ENCODE measurements around the gene LRRK2. TPM values are rescaled to one million over a fixed set of nuclear protein-coding genes. Genes with fewer than 3 reads are reported as not detected.

The LRRK2 gene
- total and polyA plus RNA-seq, 3 experiments from 2014 or later = 0.31 TPM; not detected in 1

- Histone ChIP-seq H3K36me3 (ENCODE audit: insufficient read depth, low read length) (no peaks in the 10 kb centered on the region), H3K9me3 (ENCODE audit: low read length) (no peaks in the 10 kb centered on the region), H3K4me1 (ENCODE audit: insufficient read depth, low read length) (no peaks in the 10 kb centered on the region), H3K4me3 (ENCODE audit: low read length) (no peak overlapping the region), H3K27ac (ENCODE audit: low read depth, low read length) (no peak overlapping the region), H3K27me3 (ENCODE audit: insufficient read depth, low read length, poor library complexity, severe bottlenecking) (no peaks in the 10 kb centered on the region)
- POLR2A ChIA-PET = no interaction called here
- Mint-ChIP-seq H3K4me1 (no peaks in the 10 kb centered on the region), H3K4me3 (no peak overlapping the region), H3K27ac (no peak overlapping the region), H3K9me3 (peaks cover 0 to 9% (median 0%) of the 10 kb centered on the region in 5 donors), H3K36me3 (no peaks in the 10 kb centered on the region), H3K27me3 (no peaks in the 10 kb centered on the region)
- CTCF ChIA-PET = no interaction called here
- no peak for DNase-seq
Observed at GRCh38 chr12:40325349-40325960, 100.7 kb downstream of the LRRK2 start.

GRCh38 chr12:40327535-40327934 lies 102.7 kb downstream of the LRRK2 start:
- Mint-ChIP-seq H3K27ac (no peak overlapping the region), H3K4me1 (no peaks in the 10 kb centered on the region), H3K9me3 (peaks cover 0 to 16% (median 4%) of the 10 kb centered on the region in 5 donors), H3K4me3 (no peak overlapping the region), H3K27me3 (peaks cover 0 to 1% of the 10 kb centered on the region in 2 donors), H3K36me3 (no peaks in the 10 kb centered on the region)
- Histone ChIP-seq H3K4me3 (ENCODE audit: low read length) (no peak overlapping the region), H3K27me3 (ENCODE audit: insufficient read depth, low read length, poor library complexity, severe bottlenecking) (no peaks in the 10 kb centered on the region), H3K4me1 (ENCODE audit: insufficient read depth, low read length) (no peaks in the 10 kb centered on the region), H3K36me3 (ENCODE audit: insufficient read depth, low read length) (no peaks in the 10 kb centered on the region), H3K27ac (ENCODE audit: low read depth, low read length) (no peak overlapping the region), H3K9me3 (ENCODE audit: low read length) (no peaks in the 10 kb centered on the region)
- ChIA-PET POLR2A (no interaction called here), CTCF (no interaction called here)
- DNase-seq = no peak

- peaks cover 0 to 3% of the 10 kb centered on the region in 2 donors for H3K27me3 Mint-ChIP-seq
- POLR2A ChIA-PET = no interaction called here
- no peak overlapping the region for H3K27ac Mint-ChIP-seq
- H3K36me3 Mint-ChIP-seq = no peaks in the 10 kb centered on the region
- H3K4me3 Mint-ChIP-seq = no peak overlapping the region
- H3K9me3 ChIP-seq (ENCODE audit: low read length) = no peaks in the 10 kb centered on the region
- no peak overlapping the region for H3K27ac ChIP-seq (ENCODE audit: low read depth, low read length)
- H3K9me3 Mint-ChIP-seq = peaks cover 0 to 16% (median 4%) of the 10 kb centered on the region in 5 donors
- no peaks in the 10 kb centered on the region for H3K36me3 ChIP-seq (ENCODE audit: insufficient read depth, low read length)
- no peak overlapping the region for H3K4me3 ChIP-seq (ENCODE audit: low read length)
- H3K4me1 Mint-ChIP-seq = no peaks in the 10 kb centered on the region
- DNase-seq = no peak
- no peaks in the 10 kb centered on the region for H3K4me1 ChIP-seq (ENCODE audit: insufficient read depth, low read length)
- H3K27me3 ChIP-seq (ENCODE audit: insufficient read depth, low read length, poor library complexity, severe bottlenecking) = no peaks in the 10 kb centered on the region
- CTCF ChIA-PET = no interaction called here
Observed at GRCh38 chr12:40330180-40330579, 105.4 kb downstream of the LRRK2 start.

- Histone ChIP-seq H3K4me3 (ENCODE audit: low read length) (no peak overlapping the region), H3K4me1 (ENCODE audit: insufficient read depth, low read length) (no peaks in the 10 kb centered on the region), H3K27me3 (ENCODE audit: insufficient read depth, low read length, poor library complexity, severe bottlenecking) (no peaks in the 10 kb centered on the region), H3K27ac (ENCODE audit: low read depth, low read length) (no peak overlapping the region), H3K36me3 (ENCODE audit: insufficient read depth, low read length) (no peaks in the 10 kb centered on the region), H3K9me3 (ENCODE audit: low read length) (no peaks in the 10 kb centered on the region)
- Mint-ChIP-seq H3K4me3 (no peak overlapping the region), H3K4me1 (no peaks in the 10 kb centered on the region), H3K36me3 (no peaks in the 10 kb centered on the region), H3K9me3 (peaks cover 0 to 16% (median 4%) of the 10 kb centered on the region in 5 donors), H3K27me3 (peaks cover 0 to 3% of the 10 kb centered on the region in 2 donors), H3K27ac (no peak overlapping the region)
- CTCF ChIA-PET = no interaction called here
- no peak for DNase-seq
- POLR2A ChIA-PET = no interaction called here
Observed at GRCh38 chr12:40331886-40332285, 107.1 kb downstream of the LRRK2 start.

- ChIA-PET POLR2A (no interaction called here), CTCF (interaction anchor here (1.8 kb wide), 1 partner anchor 14 kb away, joined by 5 read pairs; no protein-coding TSS in a partner anchor)
- Mint-ChIP-seq H3K9me3 (peaks cover under 1 to 4% (median 2%) of the 10 kb centered on the region in 5 donors), H3K4me3 (no peak overlapping the region), H3K36me3 (no peaks in the 10 kb centered on the region), H3K27me3 (peaks cover 0 to 2% of the 10 kb centered on the region in 2 donors), H3K4me1 (no peaks in the 10 kb centered on the region), H3K27ac (no peak overlapping the region)
- Histone ChIP-seq H3K4me1 (ENCODE audit: insufficient read depth, low read length) (no peaks in the 10 kb centered on the region), H3K9me3 (ENCODE audit: low read length) (no peaks in the 10 kb centered on the region), H3K27ac (ENCODE audit: low read depth, low read length) (no peak overlapping the region), H3K4me3 (ENCODE audit: low read length) (no peak overlapping the region), H3K27me3 (ENCODE audit: insufficient read depth, low read length, poor library complexity, severe bottlenecking) (no peaks in the 10 kb centered on the region), H3K36me3 (ENCODE audit: insufficient read depth, low read length) (no peaks in the 10 kb centered on the region)
- DNase-seq = no peak
Observed at GRCh38 chr12:40335991-40336390, 111.2 kb downstream of the LRRK2 start.

GRCh38 chr12:40336573-40337199 lies 111.9 kb downstream of the LRRK2 start:
- no peak overlapping the region for H3K27ac Mint-ChIP-seq
- H3K4me1 Mint-ChIP-seq = no peaks in the 10 kb centered on the region
- no peaks in the 10 kb centered on the region for H3K9me3 ChIP-seq (ENCODE audit: low read length)
- no peak overlapping the region for H3K27ac ChIP-seq (ENCODE audit: low read depth, low read length)
- no peaks in the 10 kb centered on the region for H3K27me3 ChIP-seq (ENCODE audit: insufficient read depth, low read length, poor library complexity, severe bottlenecking)
- peaks cover 0 to 2% of the 10 kb centered on the region in 2 donors for H3K27me3 Mint-ChIP-seq
- CTCF ChIA-PET = interaction anchor here (1.8 kb wide), 1 partner anchor 13 kb away, joined by 5 read pairs; no protein-coding TSS in a partner anchor
- no peaks in the 10 kb centered on the region for H3K36me3 Mint-ChIP-seq
- DNase-seq = no peak
- H3K4me1 ChIP-seq (ENCODE audit: insufficient read depth, low read length) = no peaks in the 10 kb centered on the region
- peaks cover 0 to 3% (median 0%) of the 10 kb centered on the region in 5 donors for H3K9me3 Mint-ChIP-seq
- POLR2A ChIA-PET = no interaction called here
- no peak overlapping the region for H3K4me3 Mint-ChIP-seq
- no peaks in the 10 kb centered on the region for H3K36me3 ChIP-seq (ENCODE audit: insufficient read depth, low read length)
- H3K4me3 ChIP-seq (ENCODE audit: low read length) = no peak overlapping the region

- peaks cover 0 to 2% of the 10 kb centered on the region in 2 donors for H3K27me3 Mint-ChIP-seq
- ChIA-PET CTCF (no interaction called here), POLR2A (no interaction called here)
- H3K9me3 Mint-ChIP-seq = peaks cover 0 to 3% (median 0%) of the 10 kb centered on the region in 5 donors
- no peaks in the 10 kb centered on the region for H3K4me1 ChIP-seq (ENCODE audit: insufficient read depth, low read length)
- H3K27ac ChIP-seq (ENCODE audit: low read depth, low read length) = no peak overlapping the region
- no peak overlapping the region for H3K4me3 Mint-ChIP-seq
- H3K9me3 ChIP-seq (ENCODE audit: low read length) = no peaks in the 10 kb centered on the region
- no peaks in the 10 kb centered on the region for H3K4me1 Mint-ChIP-seq
- H3K36me3 ChIP-seq (ENCODE audit: insufficient read depth, low read length) = no peaks in the 10 kb centered on the region
- H3K27ac Mint-ChIP-seq = no peak overlapping the region
- no peak for DNase-seq
- H3K4me3 ChIP-seq (ENCODE audit: low read length) = no peak overlapping the region
- H3K36me3 Mint-ChIP-seq = no peaks in the 10 kb centered on the region
- no peaks in the 10 kb centered on the region for H3K27me3 ChIP-seq (ENCODE audit: insufficient read depth, low read length, poor library complexity, severe bottlenecking)
Observed at GRCh38 chr12:40338071-40338470, 113.3 kb downstream of the LRRK2 start.

- Mint-ChIP-seq H3K27ac (no peak overlapping the region), H3K9me3 (peaks cover 0 to 2% (median 0%) of the 10 kb centered on the region in 5 donors), H3K36me3 (no peaks in the 10 kb centered on the region), H3K27me3 (peaks cover 0 to 2% of the 10 kb centered on the region in 2 donors), H3K4me3 (no peak overlapping the region), H3K4me1 (no peaks in the 10 kb centered on the region)
- Histone ChIP-seq H3K4me1 (ENCODE audit: insufficient read depth, low read length) (no peaks in the 10 kb centered on the region), H3K9me3 (ENCODE audit: low read length) (no peaks in the 10 kb centered on the region), H3K27ac (ENCODE audit: low read depth, low read length) (no peak overlapping the region), H3K27me3 (ENCODE audit: insufficient read depth, low read length, poor library complexity, severe bottlenecking) (no peaks in the 10 kb centered on the region), H3K36me3 (ENCODE audit: insufficient read depth, low read length) (no peaks in the 10 kb centered on the region), H3K4me3 (ENCODE audit: low read length) (no peak overlapping the region)
- ChIA-PET POLR2A (no interaction called here), CTCF (no interaction called here)
- DNase-seq = no peak
Observed at GRCh38 chr12:40338621-40339020, 113.8 kb downstream of the LRRK2 start.
